Tibial nerve (tissue), 3 donors: ENCODE measurements around the gene BPTF.
"Not testable (repeated sequence)": the region's sequence is repeated elsewhere in the genome, so short reads cannot be mapped to it uniquely, and the experiment has no call there.

Experiments
- POLR2A ChIP-seq, 2 donors: fragments of 450-650 bp; IDR thresholded peaks; one replicate each; pipeline ENCODE4 v1.6.1; 2017; ENCODE audit warnings: antibody characterized with exemption in 2 of 2, mild to moderate bottlenecking in 2 of 2, moderate library complexity in 2 of 2
- TF ChIP-seq, protein P1 (sequence below), 5 experiments: fragments of 200-600 bp in 3 of 5; fragments of 450-650 bp in 2 of 5; sonication (generic) in 3 of 5; IDR thresholded peaks; one replicate each; pipeline ENCODE4 v1.5.1; 2016 to 2019; ENCODE audit warnings: antibody characterized with exemption in 5 of 5, mild to moderate bottlenecking in 3 of 5, moderate library complexity in 2 of 5

DNA sequence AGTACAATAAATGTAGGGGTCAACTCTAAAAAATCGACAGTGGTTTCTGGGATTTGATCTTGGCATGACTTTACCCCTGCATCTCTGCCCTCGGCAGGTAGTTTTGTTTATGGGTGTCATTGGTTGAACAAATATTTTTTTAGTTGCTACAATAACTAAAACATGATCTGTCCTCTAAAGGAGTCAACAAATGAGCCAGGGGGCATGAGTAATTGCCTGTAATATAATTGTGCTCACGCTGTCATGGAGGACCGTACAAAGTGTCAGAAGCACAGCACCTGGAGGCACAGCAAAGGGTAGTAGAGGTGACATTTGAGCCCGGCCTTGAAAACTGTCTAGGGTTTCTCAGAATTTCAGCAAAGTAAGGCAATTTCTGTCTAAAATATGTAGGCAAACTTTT, 22.9 kb downstream of the BPTF start:
- TF ChIP-seq, protein P1, sequence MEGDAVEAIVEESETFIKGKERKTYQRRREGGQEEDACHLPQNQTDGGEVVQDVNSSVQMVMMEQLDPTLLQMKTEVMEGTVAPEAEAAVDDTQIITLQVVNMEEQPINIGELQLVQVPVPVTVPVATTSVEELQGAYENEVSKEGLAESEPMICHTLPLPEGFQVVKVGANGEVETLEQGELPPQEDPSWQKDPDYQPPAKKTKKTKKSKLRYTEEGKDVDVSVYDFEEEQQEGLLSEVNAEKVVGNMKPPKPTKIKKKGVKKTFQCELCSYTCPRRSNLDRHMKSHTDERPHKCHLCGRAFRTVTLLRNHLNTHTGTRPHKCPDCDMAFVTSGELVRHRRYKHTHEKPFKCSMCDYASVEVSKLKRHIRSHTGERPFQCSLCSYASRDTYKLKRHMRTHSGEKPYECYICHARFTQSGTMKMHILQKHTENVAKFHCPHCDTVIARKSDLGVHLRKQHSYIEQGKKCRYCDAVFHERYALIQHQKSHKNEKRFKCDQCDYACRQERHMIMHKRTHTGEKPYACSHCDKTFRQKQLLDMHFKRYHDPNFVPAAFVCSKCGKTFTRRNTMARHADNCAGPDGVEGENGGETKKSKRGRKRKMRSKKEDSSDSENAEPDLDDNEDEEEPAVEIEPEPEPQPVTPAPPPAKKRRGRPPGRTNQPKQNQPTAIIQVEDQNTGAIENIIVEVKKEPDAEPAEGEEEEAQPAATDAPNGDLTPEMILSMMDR (IDR thresholded peaks at IDR 0.05): not testable (repeated sequence)
- not testable (repeated sequence) for TF ChIP-seq POLR2A (IDR thresholded peaks at IDR 0.05)
